ENCODE results near the gene MAGI2.

DNA sequence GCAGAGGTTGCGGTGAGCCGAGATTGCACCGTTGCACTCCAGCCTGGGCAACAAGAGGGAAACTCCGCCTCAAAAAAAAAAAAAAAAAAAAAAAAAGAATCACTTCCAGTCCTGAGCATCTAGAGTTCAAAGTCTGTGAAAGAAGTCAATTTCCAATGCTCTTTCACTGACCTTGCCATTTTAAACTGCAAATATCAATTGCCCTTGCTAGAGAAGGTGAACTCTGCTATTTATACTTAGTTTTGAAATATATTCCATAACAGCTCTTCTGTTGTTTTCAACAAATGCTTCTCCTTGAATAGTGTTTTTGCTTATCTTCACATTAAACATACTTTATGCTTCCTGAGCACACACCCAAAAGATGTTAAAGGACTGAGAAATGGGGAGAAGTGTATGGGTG, 1323.6 kb downstream of the MAGI2 start:
- TF ChIP-seq, protein P1, sequence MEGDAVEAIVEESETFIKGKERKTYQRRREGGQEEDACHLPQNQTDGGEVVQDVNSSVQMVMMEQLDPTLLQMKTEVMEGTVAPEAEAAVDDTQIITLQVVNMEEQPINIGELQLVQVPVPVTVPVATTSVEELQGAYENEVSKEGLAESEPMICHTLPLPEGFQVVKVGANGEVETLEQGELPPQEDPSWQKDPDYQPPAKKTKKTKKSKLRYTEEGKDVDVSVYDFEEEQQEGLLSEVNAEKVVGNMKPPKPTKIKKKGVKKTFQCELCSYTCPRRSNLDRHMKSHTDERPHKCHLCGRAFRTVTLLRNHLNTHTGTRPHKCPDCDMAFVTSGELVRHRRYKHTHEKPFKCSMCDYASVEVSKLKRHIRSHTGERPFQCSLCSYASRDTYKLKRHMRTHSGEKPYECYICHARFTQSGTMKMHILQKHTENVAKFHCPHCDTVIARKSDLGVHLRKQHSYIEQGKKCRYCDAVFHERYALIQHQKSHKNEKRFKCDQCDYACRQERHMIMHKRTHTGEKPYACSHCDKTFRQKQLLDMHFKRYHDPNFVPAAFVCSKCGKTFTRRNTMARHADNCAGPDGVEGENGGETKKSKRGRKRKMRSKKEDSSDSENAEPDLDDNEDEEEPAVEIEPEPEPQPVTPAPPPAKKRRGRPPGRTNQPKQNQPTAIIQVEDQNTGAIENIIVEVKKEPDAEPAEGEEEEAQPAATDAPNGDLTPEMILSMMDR (IDR thresholded peaks at IDR 0.05): no peak
- TF ChIP-seq POLR2AphosphoS5 (IDR thresholded peaks at IDR 0.05; ENCODE audit: insufficient read depth in 1 of 2, low read depth in 1 of 2): no peak
